Neural progenitor cell (in vitro differentiated cells): Measurements from ENCODE around the gene KIR2DL3.

ENCODE experiments used
- CTCF ChIP-seq: fragments of 200-600 bp; sonication (generic); IDR thresholded peaks from 2 replicates; pipeline ENCODE4 v1.5.1; 2017; ENCODE audit warnings: antibody characterized with exemption, mild to moderate bottlenecking
- EZH2 ChIP-seq: fragments of 200-600 bp; sonication (generic); IDR thresholded peaks from 2 replicates; pipeline ENCODE4 v1.6.1; 2017; ENCODE audit warnings: antibody characterized with exemption, mild to moderate bottlenecking, moderate library complexity

GRCh38 chr19:54707962-54708361, 30.4 kb upstream of the KIR2DL3 start:
- TF ChIP-seq EZH2 (no peak), CTCF (no peak)
